ENCODE data around the gene MARCHF10.

- TF ChIP-seq POLR2AphosphoS5 (IDR thresholded peaks at IDR 0.05) (no peak), POLR2A (IDR thresholded peaks at IDR 0.05) (no peak), CTCF (IDR thresholded peaks at IDR 0.05) (no peak), EP300 (IDR thresholded peaks at IDR 0.05) (no peak)
Observed at GRCh38 chr17:62827746-62828485, 19.8 kb upstream of the MARCHF10 start.
